Fibroblast of skin of left quadriceps (primary cell): ENCODE data around the gene PSMD4.

Experiments used
- DNase-seq, 2 experiments: peaks; one replicate each; pipeline ENCODE4 v3.0.0-alpha.2; 2013; ENCODE audit warnings: low read depth in 2 of 2

Gene PSMD4

GRCh38 chr1:151294742-151295462 lies 40.4 kb downstream of the PSMD4 start:
- DNase-seq, result no peak

- no peak for DNase-seq
These were observed 55.3 kb downstream of the PSMD4 start for GRCh38 chr1:151309811-151310323.

- no peak for DNase-seq
These were observed 56.5 kb downstream of the PSMD4 start for GRCh38 chr1:151311011-151311410.

GRCh38 chr1:151311589-151312331 lies 57.2 kb downstream of the PSMD4 start:
- peak; percentile 94 to 95 for DNase-seq

- DNase-seq, result no peak
These were observed 57.9 kb downstream of the PSMD4 start for GRCh38 chr1:151312411-151312810.

- DNase-seq, result no peak
These were observed 58.3 kb downstream of the PSMD4 start for GRCh38 chr1:151312826-151313225.

GRCh38 chr1:151313501-151313900 lies 59.0 kb downstream of the PSMD4 start:
- DNase-seq, result no peak

GRCh38 chr1:151314137-151314875 lies 59.8 kb downstream of the PSMD4 start:
- no peak for DNase-seq

GRCh38 chr1:151315565-151316235 lies 61.2 kb downstream of the PSMD4 start:
- no peak for DNase-seq
